HG03521 (cell line): Measurements from ENCODE around the gene PPP1R9B.

Experiments
- ATAC-seq: cut with Tn5 transposase; IDR thresholded peaks from one replicate; pipeline ENCODE4 v1.9.1; 2021; ENCODE audit warnings: mild to moderate bottlenecking, moderate library complexity; ENCODE audit not compliant: unreplicated experiment

Gene PPP1R9B

DNA sequence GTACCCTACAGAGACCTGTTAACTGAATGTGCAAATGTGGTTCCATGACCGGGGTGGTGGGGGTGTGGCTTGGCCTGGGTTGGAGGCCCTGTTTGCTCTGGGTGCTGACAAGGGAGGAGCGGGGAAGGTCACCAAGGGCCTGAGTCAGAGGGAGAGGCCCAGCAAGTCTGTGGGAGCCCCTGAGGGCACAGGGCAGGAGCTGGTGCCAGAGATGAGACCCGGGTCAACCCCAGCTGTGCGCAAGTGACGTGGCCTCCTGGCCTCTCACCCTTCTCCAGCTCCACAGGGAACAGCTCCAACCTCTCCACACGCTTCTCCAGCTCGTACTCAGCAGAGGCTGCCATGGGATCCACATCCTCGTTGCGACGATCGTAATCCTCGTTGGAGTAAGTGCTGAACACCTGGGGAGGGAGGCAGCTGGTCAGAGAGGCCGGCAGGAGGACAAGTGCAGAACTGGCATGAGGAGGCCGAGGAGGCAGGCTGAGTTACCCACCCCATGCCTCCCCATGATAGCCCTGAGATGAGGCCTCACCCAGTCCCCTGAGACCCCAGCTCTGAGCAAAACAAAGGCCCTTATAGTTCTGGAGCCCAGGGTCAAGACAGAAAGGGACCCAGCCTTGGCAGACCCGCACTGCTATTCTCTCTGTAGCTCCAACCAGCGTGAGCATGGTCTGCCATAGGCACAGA, 5.5 kb downstream of the PPP1R9B start:
- ATAC-seq = no peak

DNA sequence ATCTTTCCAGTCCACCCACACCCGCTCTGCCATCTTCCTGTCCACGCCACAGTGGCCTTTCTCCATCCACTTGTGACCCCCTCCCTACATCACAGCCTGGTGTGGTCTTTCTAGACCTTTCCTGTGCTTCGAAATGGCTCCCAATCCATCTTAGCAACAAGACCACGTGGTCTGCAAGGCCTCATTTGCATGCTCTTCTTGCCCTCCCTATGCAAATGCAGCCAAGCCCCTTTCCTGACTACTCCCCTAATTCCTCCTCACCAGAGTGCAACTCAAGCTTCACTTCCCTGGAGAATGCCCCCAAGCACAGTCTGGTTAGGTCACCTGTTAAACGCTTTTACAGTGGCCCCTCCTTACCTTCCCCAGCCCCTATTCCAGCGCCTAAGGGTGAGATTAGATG, 6.1 kb downstream of the PPP1R9B start:
- no peak for ATAC-seq

DNA sequence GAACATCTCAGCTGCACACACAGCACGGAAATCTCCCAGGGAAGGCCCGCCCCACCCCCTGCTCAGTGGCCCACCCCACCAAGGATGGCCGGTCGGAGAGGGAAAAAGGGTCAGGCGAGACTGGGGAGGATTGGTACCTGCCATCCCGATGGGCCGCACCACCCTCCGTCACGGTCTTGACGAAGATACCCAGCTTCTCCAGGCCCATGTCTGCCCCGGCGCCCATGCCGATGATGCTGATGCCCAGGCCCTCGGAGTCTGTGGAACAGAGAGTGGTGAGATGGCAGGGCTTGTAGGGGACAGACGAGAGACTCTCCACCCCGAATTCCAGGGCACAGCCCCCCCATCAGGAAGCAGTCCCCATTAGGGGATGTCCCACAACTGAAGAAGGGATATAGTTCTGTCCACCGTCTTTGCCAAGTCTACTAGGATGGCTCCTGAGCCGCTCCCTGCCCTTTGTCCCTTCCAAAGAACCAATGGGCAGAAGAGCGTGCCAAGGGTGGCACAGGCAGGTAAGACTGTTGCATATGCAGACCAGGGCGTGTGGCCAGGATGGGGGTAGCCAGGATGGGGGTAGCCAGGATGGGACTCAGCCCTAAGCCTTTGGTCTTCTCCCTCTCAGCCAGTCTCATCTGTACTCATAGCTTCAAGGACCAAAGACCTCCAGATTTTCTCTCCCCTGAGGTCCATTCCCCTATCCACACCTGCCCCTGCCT, 6.9 kb downstream of the PPP1R9B start:
- ATAC-seq = no peak

DNA sequence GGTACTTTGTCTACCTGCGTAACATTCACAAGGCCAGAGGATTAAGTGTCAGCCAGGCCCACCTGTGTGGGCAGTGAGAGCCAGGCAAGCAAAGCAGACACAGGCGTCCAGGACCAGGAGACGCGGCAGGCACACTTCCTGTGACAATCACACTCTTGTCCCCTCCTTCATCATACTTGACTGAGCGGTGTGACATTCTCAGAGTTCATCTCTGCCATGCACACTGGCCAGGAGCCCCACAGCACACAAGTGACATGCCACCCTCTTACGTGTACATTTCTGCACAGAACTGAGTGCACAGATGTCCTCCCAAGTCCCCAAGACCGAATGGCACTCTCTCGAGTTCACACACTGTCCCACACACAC, 8.7 kb downstream of the PPP1R9B start:
- ATAC-seq = no peak

DNA sequence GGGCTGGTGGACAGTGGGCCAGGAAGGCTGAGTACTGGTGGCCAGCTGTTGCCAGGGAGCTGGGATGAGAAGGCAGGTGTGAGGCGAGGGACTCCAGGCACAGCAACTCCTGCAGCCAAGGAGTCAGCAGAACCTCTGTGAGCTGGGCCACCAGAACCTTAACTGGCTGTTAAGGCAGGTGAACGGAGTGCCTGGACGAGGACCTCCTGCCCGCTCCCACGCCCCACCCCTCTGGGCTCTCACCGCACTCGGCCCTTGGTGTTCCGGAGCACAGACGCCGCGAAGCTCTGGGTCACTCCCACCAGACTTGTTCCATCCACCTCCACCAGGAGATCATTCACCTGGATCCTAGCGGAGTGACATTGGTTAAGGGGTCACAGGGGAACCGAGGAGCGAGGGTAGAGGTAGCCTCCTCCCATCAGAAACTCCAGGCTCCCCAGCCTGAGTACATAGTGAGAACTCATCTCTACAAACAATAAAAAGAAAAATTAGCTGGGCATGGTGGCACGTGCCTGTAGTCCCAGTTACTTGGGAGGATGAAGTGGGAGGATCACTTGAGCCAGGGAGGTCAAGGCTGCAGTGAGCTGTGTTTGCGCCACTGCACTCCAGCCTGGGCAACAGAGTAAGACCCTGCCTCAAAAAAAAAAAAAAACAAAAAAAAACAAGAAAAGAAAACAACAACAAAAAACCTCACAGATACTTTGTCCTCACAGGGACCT, 9.3 kb downstream of the PPP1R9B start:
- ATAC-seq = no peak

DNA sequence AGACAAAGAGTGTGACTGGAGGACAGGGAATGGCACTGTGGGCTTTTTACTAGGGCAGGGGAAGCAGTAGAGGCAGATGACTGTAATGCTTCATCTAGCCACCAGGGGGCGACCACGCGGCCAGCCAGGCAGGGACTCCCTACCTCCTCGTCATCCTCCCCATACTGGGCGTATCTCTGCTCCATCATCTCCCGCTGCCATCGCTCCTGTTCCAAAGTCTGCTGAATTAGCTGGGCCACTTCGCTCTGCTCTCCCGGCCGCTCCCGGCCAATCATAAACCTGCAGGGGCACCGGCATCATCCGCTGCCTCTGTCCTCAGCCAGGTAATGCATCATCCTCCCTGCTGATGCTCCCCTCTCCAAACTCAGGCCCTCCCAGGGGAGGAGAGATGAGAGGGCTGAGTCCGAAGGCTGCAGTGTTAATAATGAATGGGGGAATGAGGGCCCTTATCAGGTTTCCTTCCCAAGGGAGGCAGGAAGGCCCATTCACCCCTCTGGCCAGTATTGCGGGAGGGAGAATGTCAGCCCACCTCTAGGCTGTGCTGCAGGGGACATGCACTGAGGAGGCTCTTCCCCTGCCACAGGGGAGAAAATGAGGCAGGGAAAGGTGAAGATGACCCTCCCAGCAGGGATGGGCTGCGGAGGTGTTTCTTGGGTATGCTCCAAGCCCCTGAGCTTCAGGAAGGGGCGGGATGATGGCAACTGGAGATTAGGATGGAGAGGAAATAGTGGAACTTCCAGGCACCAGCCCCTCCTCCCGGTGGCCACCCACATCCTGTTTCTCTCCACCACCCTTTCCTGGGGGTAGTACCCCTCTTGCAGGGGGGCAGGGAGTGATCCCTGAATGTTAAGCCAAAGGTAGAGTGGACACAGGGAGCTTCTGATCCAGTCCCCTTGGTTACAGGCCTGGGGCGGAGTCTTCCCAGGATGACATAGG, 10.3 kb downstream of the PPP1R9B start:
- peak; percentile 41 for ATAC-seq

DNA sequence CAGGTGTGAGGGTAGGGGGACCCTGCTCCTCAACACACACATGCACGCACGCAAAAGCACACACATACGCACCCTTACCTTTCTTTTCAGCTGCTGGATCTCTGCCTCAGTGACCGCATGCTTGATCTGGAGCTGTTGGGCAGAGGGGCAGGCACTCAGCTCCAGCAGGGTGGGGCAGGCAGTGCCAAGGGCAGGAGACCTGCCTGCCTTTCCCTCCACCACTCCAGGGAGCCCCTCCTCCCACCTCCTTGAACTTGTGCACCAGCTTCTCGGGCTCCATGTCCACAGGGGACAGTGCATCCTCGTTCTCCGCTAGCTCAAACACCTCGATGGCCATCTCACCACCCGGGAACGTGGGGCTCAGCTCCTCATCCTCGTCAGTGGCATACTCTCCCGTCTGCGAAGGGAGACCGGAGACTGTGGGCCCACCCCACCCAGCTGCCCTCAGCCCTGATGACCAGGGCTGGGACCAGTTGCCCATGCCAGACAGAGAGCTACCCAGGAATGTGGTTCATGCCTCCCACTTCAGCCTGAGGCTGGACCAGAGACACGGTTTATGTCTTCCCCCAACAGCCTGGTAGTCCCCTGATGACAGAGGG, 11.2 kb downstream of the PPP1R9B start:
- ATAC-seq = no peak

DNA sequence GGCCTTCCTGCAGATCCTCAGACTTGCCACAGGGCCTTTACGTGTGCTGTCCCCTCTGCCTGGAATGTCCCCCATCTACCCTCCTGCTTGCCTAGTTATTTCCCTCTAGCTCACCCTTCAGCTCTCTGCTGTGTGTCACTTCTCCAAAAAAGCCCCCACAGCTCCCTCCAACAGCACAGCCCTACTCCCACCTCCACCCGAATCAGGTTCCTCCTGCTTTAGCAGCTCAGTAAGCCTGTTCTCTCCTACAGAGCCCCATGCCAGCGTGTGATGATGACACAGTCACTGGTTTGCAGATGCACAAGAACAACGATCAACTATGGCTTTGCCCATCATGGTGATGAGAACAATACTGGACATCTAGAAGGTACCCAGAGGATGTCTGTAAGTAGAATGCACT, 13.4 kb downstream of the PPP1R9B start:
- ATAC-seq = no peak

DNA sequence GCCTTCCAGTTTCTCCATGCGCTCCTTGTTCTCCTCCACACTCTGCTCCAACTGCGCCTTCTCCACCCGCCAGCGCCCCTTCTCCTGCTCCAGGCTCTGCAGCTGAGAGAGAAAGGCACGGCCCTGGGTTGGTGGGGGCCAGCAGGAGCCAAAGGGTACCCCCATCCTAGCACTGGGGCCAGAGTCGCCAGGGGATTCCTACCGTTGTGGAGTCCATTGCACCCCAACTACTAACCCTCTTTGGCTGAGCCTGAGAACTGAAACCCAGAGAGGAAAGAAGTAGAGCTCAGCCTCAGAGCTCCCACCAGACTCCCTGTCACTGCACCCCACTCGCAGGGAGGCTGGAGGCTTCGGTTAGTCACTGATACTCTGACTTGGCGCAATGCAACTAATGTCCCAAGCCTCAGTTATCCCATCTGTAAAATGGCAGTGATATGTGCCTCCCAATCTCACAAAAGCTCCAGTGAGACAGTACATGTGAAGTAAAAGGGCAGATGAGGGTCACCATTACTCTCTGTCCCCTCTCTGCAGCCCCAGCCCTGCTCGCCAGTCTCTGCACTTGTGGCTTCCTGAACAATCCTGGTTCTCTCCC, 14.3 kb downstream of the PPP1R9B start:
- ATAC-seq = no peak

DNA sequence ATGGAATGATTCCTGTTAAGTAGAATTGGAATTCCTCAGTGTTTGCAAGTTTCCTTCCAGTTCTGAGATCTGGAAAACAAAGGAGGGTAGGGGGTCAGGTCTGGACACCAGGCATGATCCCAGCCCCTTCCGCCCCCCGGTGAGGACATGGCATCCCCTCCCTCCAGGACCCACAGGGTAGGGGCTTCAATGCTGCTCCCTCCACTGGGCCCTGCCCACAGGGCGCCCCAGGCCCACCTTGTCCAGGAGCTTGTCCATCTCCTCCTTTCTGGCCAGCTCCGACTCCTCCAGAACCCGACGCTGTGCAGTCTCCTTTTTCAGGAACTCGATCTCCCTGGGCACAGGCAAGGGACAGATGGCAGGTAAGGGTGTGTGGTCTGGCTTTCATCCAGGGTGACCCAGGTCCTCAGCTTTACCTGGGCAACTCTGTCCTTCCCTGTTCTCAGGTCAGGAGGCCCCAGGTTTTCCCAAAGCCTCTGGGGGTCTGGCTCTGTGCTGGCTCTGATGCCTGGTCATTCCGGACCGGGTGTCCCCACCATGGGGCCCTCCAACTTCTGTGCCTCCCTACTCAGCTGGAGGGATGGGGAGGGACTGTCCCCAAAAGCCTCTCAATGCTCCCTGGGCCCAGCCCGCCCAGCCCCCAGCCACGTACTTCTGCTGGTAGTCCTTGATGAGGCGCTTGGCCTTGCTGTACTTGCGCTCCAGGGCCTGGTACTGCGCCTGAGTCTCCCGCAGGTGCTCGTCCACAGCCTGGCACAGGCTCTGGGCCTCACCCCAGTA, 15.0 kb downstream of the PPP1R9B start:
- ATAC-seq = no peak

DNA sequence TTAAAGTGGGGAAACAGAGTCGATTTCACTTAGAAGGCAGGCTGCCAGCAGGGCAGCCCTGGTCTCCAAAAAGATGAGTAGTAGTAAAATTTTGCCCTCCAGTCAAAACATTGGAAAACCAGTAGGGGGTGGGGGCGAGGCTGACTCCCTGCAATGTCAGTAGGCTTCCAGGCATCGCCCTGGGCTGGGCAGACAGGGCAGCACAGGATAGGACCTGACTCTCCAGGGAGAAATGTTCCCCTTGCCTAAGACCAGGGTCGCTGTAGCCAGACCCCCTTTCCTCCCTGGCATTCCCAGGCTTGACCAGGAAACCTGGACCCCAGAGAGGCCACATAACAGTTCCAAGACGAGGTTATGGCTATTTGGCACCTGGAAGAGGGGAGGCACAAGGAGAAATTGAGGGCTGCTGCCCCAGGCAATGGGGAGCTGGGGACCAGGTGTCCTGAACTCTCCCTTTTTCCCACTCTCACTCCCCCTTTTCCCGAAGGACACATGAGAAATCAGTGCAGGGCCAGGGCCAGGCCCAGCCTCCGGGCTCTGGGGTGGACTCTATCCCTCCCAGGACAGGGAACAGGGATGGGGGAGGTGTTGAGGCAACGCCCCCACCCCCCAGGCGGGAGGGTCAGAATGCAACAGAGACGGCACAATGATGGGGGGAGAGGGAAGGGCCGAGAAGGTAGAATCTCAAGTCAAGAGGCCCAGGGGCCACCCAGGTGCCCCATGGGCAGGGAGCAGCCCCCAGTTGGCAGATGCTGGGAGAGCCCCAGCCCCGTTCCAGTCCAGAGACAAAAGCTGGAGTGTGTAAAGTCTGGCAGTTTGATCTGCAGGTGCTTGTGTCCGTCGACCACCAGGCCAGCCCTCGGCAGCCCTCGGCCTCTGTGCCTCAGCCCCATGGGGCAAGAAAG, 16.0 kb downstream of the PPP1R9B start:
- ATAC-seq = no peak

DNA sequence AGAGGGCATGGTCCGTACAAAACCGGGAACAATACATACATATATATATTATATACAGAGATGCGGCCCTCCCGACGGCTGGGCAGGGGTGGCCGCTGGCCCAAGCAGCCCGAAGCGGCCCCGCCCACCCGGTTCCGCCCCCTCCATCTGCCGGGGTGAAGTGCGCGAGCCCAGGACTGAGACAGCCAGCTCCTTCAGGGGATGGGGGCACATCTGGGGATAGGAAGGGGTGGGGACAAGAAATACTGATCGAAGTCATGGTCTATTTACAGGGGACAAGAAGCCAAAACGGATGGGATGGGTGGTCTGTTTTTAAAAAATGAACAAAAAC, 16.7 kb downstream of the PPP1R9B start:
- ATAC-seq = no peak

DNA sequence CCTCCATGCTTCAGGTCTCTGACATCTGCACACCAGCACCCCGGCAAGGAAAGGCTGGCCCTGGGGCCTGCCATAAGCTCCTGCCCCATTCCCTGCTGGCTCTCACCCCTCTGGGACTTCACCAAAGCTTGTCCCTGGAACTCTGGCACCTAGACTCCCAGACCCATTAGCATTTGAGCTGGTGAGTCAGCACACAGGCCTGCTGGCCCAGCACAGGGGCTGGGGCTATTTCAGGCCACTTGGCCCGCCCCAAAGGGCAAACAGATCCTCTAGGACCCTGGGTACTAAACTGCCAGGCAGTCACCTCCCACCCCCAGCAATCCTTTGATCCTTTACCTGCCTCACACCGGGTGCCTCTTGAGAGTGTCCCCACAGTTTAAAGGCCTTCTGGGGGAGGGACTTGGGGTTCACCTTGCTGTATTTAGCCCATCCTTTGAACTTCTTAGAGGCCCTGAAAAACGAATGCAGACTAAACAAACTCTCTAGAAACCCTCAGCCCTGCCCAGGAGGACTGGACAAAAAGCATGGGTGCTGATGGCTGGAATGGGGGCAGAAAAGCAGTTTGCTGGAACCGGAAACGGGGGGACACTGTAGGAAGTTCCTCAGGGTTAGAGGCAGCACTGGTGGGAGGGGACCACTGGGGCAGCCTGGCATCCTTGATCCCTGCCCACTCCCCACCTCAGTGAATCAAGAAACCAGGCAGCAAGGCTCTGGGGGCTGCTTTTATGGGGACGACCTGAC, 17.3 kb downstream of the PPP1R9B start:
- no peak for ATAC-seq

DNA sequence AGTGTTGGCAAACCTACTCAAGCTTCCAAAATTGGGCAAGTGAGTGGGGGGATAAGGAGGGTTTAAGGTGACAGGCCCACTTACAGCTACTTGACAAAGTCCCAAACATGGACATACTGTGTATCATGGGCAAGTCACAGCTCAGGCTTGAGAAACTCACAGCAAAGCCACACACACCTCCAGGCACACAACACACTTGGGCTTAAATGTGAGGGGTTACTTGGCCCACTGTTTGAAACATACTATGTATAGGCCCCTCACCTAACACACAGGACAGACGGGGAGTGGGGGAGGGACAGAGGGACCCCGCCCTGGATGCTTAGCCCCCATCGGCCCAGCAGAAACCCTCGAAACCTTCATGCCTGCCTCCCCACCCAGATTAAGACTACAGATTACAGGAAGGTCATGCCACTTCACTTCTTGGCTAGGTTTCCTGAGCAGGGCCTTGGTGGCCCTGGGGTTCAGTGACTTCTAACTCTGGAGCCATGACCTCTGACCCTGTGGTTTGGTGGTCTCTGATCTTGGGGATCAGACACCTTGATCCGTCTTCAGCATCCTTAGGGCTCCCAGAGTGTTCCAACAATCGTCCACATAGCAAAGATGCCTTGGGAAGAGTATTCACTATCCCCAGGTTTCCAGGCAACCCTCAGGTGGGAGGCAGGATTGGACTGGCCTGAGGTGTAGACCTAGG, 18.2 kb downstream of the PPP1R9B start:
- no peak for ATAC-seq

DNA sequence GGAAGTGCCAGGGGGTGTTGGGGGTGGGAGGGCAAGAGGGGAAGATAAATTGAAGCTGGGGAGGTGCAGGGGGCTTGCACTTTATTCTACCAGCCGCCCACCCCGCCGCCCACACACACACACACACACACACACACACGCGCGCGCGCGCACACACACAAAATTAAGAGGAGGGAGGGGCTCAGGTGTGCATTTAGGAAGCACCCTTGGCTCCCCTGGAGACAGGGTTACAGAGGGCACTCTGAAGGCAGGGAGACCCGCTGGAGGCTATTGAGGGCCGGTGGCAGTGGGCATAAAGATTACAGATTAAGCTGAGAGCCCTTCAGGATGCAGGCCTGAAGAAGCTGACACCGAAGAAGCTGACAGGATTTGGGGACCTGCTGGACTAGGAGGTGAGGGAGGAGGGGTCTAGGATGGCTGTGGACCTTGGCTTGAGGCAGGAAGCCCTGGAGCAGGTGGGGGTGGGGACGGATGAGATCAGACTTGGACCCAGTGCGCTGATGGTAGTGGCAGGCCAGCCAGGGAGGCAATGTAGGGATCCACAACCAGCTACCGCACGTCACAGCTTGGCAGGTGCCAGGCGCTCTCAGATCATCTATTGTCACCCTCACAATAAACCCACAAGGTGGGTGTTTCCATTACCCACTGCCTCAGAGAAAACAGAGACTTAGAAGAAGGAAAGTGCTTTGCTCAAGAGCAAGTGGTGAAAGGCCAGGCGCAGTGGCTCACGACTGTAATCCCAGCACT, 19.7 kb downstream of the PPP1R9B start:
- ATAC-seq = no peak

DNA sequence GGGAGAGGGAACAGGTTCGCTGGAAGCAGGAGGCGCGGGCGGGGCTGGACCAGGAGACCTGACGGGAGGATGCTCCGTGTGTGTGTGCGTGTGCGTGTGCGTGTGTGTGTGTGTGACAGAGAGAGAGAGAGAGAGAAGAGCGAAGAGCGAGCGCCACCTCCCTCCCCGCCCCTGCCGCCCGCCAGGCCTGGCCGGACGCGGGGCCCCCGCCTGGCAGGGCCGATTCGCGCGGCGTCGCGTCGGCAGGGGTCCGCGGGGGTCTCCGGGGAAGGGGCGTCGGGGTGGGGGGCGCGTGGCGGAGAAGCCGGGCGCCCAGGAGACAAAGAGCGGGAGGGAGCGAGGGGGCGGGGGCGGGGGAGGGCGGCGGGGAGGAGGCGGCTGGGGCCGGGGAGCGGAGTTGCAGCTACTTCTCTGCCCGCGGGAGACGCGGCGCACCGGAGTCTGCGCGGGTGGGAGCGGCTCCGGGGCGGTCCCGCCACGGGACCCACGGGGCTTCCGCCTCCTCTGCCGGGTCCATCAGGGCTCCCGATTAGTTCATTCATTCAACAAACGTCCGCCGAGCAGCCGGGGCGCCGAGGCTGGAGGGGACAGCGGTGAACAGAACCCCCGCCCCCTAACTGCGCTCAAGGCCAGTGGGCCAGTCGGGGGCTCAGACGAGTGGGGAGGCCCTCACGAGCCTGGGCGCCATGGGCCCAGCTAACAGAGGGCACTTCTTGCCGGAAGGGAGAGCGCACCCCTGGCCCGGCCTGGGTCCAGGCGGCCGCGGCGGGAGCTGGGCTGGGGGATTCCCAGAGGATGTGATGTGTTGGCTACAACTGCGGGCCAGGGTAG, 20.5 kb downstream of the PPP1R9B start, which contains the start of gene SAMD14:
TSS of gene SAMD14 (minus strand) at position 433 of the 831 bp plus-strand sequence. CDS start 5,201 bp downstream, outside the sequence.
- no peak for ATAC-seq
